B cell (primary cell): ENCODE measurements around the gene PPP2R5C.

Source experiments
- EZH2 ChIP-seq: IDR thresholded peaks from 2 replicates; pipeline ENCODE4 v1.6.1; 2012; ENCODE audit warnings: borderline replicate concordance, low read depth, mild to moderate bottlenecking, moderate library complexity, low read length; ENCODE audit not compliant: insufficient read depth, poor library complexity, severe bottlenecking
- TF ChIP-seq, protein P1 (sequence below): fragments of 200-600 bp; IDR thresholded peaks from one replicate; pipeline ENCODE4 v1.8.0; 2022; ENCODE audit warnings: antibody characterized with exemption, mild to moderate bottlenecking

DNA sequence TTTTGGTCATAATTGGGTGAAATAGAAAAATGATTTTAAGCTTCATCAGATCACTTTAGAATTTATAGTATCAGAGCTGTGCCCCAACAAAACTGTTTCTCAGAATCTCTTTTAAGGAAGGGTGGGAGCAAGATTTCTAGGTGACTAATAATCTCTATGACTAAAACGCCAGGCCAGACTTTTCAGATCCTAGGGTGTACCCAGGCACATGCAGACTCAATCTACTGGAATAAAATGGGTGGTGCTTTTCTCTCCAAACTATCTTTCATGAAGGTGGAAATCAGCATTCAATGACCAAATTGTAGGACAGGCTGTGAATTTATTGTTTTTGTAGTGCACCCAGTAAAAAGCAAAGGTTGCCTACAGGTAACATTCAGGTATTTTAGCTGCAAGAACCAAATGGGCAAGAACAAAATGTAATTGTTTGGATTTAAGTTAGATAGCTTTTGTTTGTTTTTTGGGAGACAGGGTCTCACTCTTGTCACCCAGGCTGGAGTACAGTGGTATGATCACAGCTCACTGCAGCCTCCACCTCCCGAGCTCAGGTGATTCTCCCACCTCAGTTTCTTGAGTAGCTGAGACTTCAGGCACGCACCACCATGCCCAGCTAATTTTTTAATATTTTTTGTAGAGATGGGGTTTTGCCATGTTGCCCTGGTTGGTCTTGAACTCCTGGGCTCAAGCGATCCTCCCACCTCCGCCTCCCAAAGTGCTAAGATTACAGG lies 49.5 kb downstream of the PPP2R5C start:
- TF ChIP-seq EZH2 = no peak
- TF ChIP-seq, protein P1, sequence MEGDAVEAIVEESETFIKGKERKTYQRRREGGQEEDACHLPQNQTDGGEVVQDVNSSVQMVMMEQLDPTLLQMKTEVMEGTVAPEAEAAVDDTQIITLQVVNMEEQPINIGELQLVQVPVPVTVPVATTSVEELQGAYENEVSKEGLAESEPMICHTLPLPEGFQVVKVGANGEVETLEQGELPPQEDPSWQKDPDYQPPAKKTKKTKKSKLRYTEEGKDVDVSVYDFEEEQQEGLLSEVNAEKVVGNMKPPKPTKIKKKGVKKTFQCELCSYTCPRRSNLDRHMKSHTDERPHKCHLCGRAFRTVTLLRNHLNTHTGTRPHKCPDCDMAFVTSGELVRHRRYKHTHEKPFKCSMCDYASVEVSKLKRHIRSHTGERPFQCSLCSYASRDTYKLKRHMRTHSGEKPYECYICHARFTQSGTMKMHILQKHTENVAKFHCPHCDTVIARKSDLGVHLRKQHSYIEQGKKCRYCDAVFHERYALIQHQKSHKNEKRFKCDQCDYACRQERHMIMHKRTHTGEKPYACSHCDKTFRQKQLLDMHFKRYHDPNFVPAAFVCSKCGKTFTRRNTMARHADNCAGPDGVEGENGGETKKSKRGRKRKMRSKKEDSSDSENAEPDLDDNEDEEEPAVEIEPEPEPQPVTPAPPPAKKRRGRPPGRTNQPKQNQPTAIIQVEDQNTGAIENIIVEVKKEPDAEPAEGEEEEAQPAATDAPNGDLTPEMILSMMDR = no peak
